AG04450 (cell line): ENCODE measurements around the gene UCHL3. TPM values are rescaled to one million over a fixed set of nuclear protein-coding genes. Genes with fewer than 3 reads are reported as not detected.

Experiments
- CTCF ChIA-PET: fragments of 300-600, 350-600 bp; formaldehyde crosslinking; extraction: SDS; loops from one replicate; lab custom pipeline; 2022; ENCODE audit warnings: antibody characterized with exemption, inconsistent platforms; lab: Charles Lee
- POLR2A ChIA-PET: fragments of 350-600 bp; formaldehyde crosslinking; extraction: SDS; loops from one replicate; lab custom pipeline; 2021; ENCODE audit warnings: antibody characterized with exemption, inconsistent platforms; lab: Yijun Ruan, JAX
- DNase-seq: peaks from one replicate; pipeline ENCODE4 v3.0.0-alpha.2; 2011; ENCODE audit warnings: low read depth, low spot score
- H3K27ac ChIP-seq: one replicate; pipeline ENCODE4 v1.5.1; 2012; ENCODE audit warnings: low read depth, low read length, control low read depth
- H3K27me3 ChIP-seq: one replicate; pipeline ENCODE4 v1.6.0; 2012; ENCODE audit warnings: low read length; ENCODE audit not compliant: control insufficient read depth, insufficient read depth
- H3K4me3 ChIP-seq: 2 replicates; pipeline ENCODE4 v1.5.1; 2011; ENCODE audit warnings: mild to moderate bottlenecking, low read depth, low read length, control low read depth
- H3K9me3 ChIP-seq: 2 replicates; pipeline ENCODE4 v1.5.1; 2012; ENCODE audit warnings: low read length; ENCODE audit not compliant: control insufficient read depth, insufficient read depth
- CTCF ChIP-seq: IDR thresholded peaks from 2 replicates; pipeline ENCODE4 v1.5.1; 2011; ENCODE audit warnings: low read depth, low read length, control low read depth, inconsistent platforms
- polyA plus RNA-seq: library from polyadenylated mRNA; depleted of rRNA; stranded (reverse); fragments of >200 nt; gene quantifications from 2 replicates; pipeline ENCODE4 v1.2.3, GENCODE V29; 2011

The UCHL3 gene
- polyA plus RNA-seq, 1 experiment: 95.5 TPM

GRCh38 chr13:75635828-75636435 is 86.3 kb downstream of the UCHL3 start, which contains the start of gene LMO7:
Gene LMO7, plus strand, starts transcription at chr13:75636330. Its CDS starts 328 bp downstream, at chr13:75636658.
- peak within 1 kb of the TSS; percentile 77 for H3K27ac ChIP-seq
- H3K9me3 ChIP-seq: no peaks in the 10 kb centered on the region; the same call in 1 of the 2 replicates
- DNase-seq: no peak
- H3K27me3 ChIP-seq: no peaks in the 10 kb centered on the region
- H3K4me3 ChIP-seq: peak within 1 kb of the TSS; percentile 97
- TF ChIP-seq CTCF: no peak
- ChIA-PET POLR2A (interaction anchor here (1.2 kb wide), 1 partner anchor 15 kb away, joined by 3 read pairs; no protein-coding TSS in a partner anchor), CTCF (no interaction called here)

- no peak for DNase-seq
- H3K4me3 ChIP-seq: peak overlapping the region; percentile 97
- CTCF ChIA-PET: no interaction called here
- peak overlapping the region; percentile 77 for H3K27ac ChIP-seq
- H3K9me3 ChIP-seq: no peaks in the 10 kb centered on the region; the same call in 1 of the 2 replicates
- H3K27me3 ChIP-seq: no peaks in the 10 kb centered on the region
- POLR2A ChIA-PET: interaction anchor here (1.0 to 1.1 kb wide), 2 partner anchors 17 to 49 kb away, joined by 3 read pairs; no protein-coding TSS in a partner anchor
- no peak for TF ChIP-seq CTCF
Measured at GRCh38 chr13:75636436-75637180, 87.0 kb downstream of the UCHL3 start.

DNA sequence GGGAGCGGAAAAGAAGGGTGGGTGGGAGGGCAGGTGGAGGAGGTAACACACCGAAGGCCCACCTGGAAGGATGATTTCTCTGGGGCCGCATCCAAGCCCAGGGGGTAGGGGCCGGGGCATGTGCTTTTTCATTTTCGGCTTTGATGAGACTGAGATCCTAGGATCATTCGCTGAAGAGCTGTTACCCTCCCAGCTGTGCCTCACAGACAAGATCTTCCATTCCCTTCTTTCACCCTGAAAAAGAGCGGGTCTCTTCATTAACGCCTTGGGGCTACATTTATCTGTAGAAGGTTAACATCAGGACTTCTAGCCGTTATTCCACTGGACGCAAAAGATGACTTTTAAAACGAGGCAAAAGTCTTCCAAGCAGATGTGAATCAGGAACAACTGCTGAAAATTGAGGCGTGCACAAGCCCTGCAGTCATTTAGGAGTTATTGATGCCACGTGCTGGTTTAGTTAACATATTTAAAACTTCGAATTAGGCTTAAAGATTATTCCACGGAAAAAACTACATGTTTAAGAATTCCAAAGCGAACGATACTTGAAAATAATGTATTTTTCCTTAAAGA is 87.7 kb downstream of the UCHL3 start:
- no peaks in the 10 kb centered on the region for H3K27me3 ChIP-seq
- TF ChIP-seq CTCF: no peak
- H3K9me3 ChIP-seq: no peaks in the 10 kb centered on the region; the same call in 1 of the 2 replicates
- ChIA-PET POLR2A (interaction anchor here (1.0 to 1.1 kb wide), 2 partner anchors 18 to 49 kb away, joined by 3 read pairs; no protein-coding TSS in a partner anchor), CTCF (interaction anchor here (1.0 kb wide), 1 partner anchor 155 kb away, joined by 3 read pairs; the partner anchor contains the start of gene TBC1D4)
- H3K27ac ChIP-seq: peak overlapping the region; percentile 22
- peak overlapping the region; percentile 97 for H3K4me3 ChIP-seq
- no peak for DNase-seq

DNA sequence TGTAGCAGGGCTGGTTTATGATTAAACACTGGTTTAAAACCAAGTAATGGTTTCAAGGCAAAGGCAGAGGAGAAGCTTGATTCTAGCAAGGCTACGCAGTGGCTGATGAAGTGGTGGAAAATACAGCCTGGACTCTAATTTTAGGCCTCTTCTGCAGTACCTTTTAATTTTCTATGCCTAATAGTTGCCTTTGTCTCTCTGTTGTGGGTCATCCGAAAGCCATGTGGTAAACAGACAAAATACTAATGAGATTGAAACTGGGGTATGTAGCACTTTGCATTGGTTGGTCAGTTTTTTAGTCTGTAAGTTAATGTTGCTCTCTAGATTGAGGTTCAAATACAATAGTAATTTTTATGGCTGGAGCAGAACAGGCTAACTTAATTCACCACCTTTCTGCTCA is 89.9 kb downstream of the UCHL3 start:
- Histone ChIP-seq H3K4me3 (peak overlapping the region; percentile 97), H3K27ac (no peak overlapping the region), H3K9me3 (no peaks in the 10 kb centered on the region; the same call in 1 of the 2 replicates), H3K27me3 (no peaks in the 10 kb centered on the region)
- DNase-seq: no peak
- no peak for TF ChIP-seq CTCF
- CTCF ChIA-PET: interaction anchor here (0.6 to 0.9 kb wide), 3 partner anchors 8 to 56 kb away, joined by 3 to 4 read pairs (median 3); no protein-coding TSS in a partner anchor
- POLR2A ChIA-PET: no interaction called here
